HepG2 (cell line): ENCODE data around the gene AKAP3. TPM values are rescaled to one million over a fixed set of nuclear protein-coding genes. Genes with fewer than 3 reads are reported as not detected.

ENCODE experiments used
- DR1 ChIP-seq: sonication (generic); formaldehyde crosslinking; IDR thresholded peaks from 2 replicates; pipeline ENCODE4 v1.8.0; 2021; ENCODE audit warnings: mild to moderate bottlenecking, missing genetic modification reagents, inconsistent platforms
- GTF2F1 ChIP-seq: fragments of 150-350 bp; IDR thresholded peaks from 2 replicates; pipeline ENCODE4 v1.6.1; 2014; ENCODE audit warnings: low read length
- JARID2 ChIP-seq: sonication (generic); formaldehyde crosslinking; IDR thresholded peaks from 2 replicates; pipeline ENCODE4 v1.8.1; 2023; ENCODE audit warnings: missing genetic modification reagents, inconsistent platforms; ENCODE audit not compliant: insufficient replicate concordance
- MED1 ChIP-seq: sonication (generic); formaldehyde crosslinking; IDR thresholded peaks from 2 replicates; pipeline ENCODE4 v1.4.0; 2020; ENCODE audit warnings: missing genetic modification reagents
- MNT ChIP-seq: fragments of 450-650 bp; IDR thresholded peaks from 2 replicates; pipeline ENCODE4 v1.6.1; 2016
- MTERF4 ChIP-seq: sonication (generic); formaldehyde crosslinking; IDR thresholded peaks from 2 replicates; pipeline ENCODE4 v1.8.0; 2023; ENCODE audit warnings: mild to moderate bottlenecking, missing genetic modification reagents
- NAIF1 ChIP-seq: sonication (generic); formaldehyde crosslinking; IDR thresholded peaks from 2 replicates; pipeline ENCODE4 v1.5.0; 2020; ENCODE audit warnings: mild to moderate bottlenecking, missing genetic modification reagents, borderline replicate concordance
- PLSCR1 ChIP-seq: sonication (generic); formaldehyde crosslinking; IDR thresholded peaks from 2 replicates; pipeline ENCODE4 v1.5.0; 2020; ENCODE audit warnings: missing genetic modification reagents, mild to moderate bottlenecking, borderline replicate concordance
- PRPF4 ChIP-seq: fragments of 200-400 bp; formaldehyde crosslinking; IDR thresholded peaks from 2 replicates; pipeline ENCODE4 v1.6.1; 2016; ENCODE audit warnings: low read length, low read depth; ENCODE audit not compliant: poor library complexity, severe bottlenecking
- RBFOX2 ChIP-seq: fragments of 200-400 bp; formaldehyde crosslinking; IDR thresholded peaks from 2 replicates; pipeline ENCODE4 v1.6.1; 2017; ENCODE audit warnings: low read depth, mild to moderate bottlenecking, low read length
- RFXANK ChIP-seq: IDR thresholded peaks from 2 replicates; pipeline ENCODE4 v1.6.1; 2016
- RFXAP ChIP-seq: sonication (generic); formaldehyde crosslinking; IDR thresholded peaks from 2 replicates; pipeline ENCODE4 v1.4.0; 2020; ENCODE audit warnings: missing genetic modification reagents, borderline replicate concordance
- STAT5B ChIP-seq: sonication (generic); formaldehyde crosslinking; IDR thresholded peaks from 2 replicates; pipeline ENCODE4 v1.4.0; 2020; ENCODE audit warnings: missing genetic modification reagents
- ZBTB20 ChIP-seq: sonication (generic); formaldehyde crosslinking; IDR thresholded peaks from 2 replicates; pipeline ENCODE4 v1.8.1; 2023; ENCODE audit warnings: missing genetic modification reagents, low read depth, mild to moderate bottlenecking, borderline replicate concordance
- ZC3H13 ChIP-seq: sonication (generic); formaldehyde crosslinking; IDR thresholded peaks from 2 replicates; pipeline ENCODE4 v1.8.1; 2023; ENCODE audit warnings: mild to moderate bottlenecking, missing genetic modification reagents, moderate library complexity
- ZNF101 ChIP-seq: sonication (generic); formaldehyde crosslinking; IDR thresholded peaks from 2 replicates; pipeline ENCODE4 v1.4.0; 2020; ENCODE audit warnings: mild to moderate bottlenecking, low read depth, missing genetic modification reagents, borderline replicate concordance
- ZNF205 ChIP-seq: IDR thresholded peaks from 2 replicates; pipeline ENCODE4 v1.6.1; 2018; ENCODE audit warnings: missing biosample characterization, missing genetic modification reagents
- ZNF30 ChIP-seq: sonication (generic); formaldehyde crosslinking; IDR thresholded peaks from 2 replicates; pipeline ENCODE4 v1.5.0; 2020; ENCODE audit warnings: mild to moderate bottlenecking, missing genetic modification reagents
- ZNF788 ChIP-seq: sonication (generic); formaldehyde crosslinking; IDR thresholded peaks from 2 replicates; pipeline ENCODE4 v1.5.0; 2020; ENCODE audit warnings: mild to moderate bottlenecking, missing genetic modification reagents, borderline replicate concordance
- ZNF883 ChIP-seq: sonication (generic); formaldehyde crosslinking; IDR thresholded peaks from 2 replicates; pipeline ENCODE4 v1.5.1; 2020; ENCODE audit warnings: mild to moderate bottlenecking, missing genetic modification reagents; ENCODE audit errors: not compliant biosample characterization
- ZSCAN31 ChIP-seq: sonication (generic); formaldehyde crosslinking; IDR thresholded peaks from 2 replicates; pipeline ENCODE4 v1.5.0; 2020; ENCODE audit warnings: low read depth, mild to moderate bottlenecking, missing genetic modification reagents
- polyA plus RNA-seq, 8 experiments: library from polyadenylated mRNA; depleted of rRNA in 3 of 8; stranded (reverse) in 7 of 8; unstranded in 1 of 8; fragments of >200 nt; fragmentation: Illumina TruSeq in 4 of 8; extraction: Trizol in 4 of 8; gene quantifications; 2 replicates each; pipeline versions ENCODE4 v1.2.1 to v1.2.3, GENCODE V29; 2011 to 2016; ENCODE audit warnings: low read depth in 4 of 8, missing spikeins in 1 of 8, mixed read lengths in 1 of 8; ENCODE audit not compliant: insufficient read depth in 1 of 8
- total RNA-seq, 5 experiments: library from RNA; depleted of rRNA; stranded (reverse); fragments of >200 nt; fragmentation: Illumina TruSeq; extraction: Trizol; gene quantifications; 2 replicates each; pipeline ENCODE4 v1.2.3, GENCODE V29; 2016; ENCODE audit warnings: low read depth in 1 of 5

AKAP3 gene
- total and polyA plus RNA-seq, 2 of the 13 experiments (the other 11 are each of a cell fraction or from before 2014, with no cell fraction given), result 0.22 to 0.49 TPM

GRCh38 chr12:4648501-4649357 lies at the start of gene AKAP3, which contains the start of gene NDUFA9 (continued):
- TF ChIP-seq PLSCR1 (CRISPR knock-in tag) (no peak), DR1 (CRISPR knock-in tag) (0 out of 2 replicates have a peak, but pooled peaks have one; percentile 34), MTERF4 (CRISPR knock-in tag) (no peak), MED1 (CRISPR knock-in tag) (peak; percentile 59), ZNF101 (CRISPR knock-in tag) (no peak), ZSCAN31 (no peak), ZBTB20 (CRISPR knock-in tag) (no peak; the same call in 1 of the 2 replicates), STAT5B (CRISPR knock-in tag) (no peak), ZNF30 (no peak), NAIF1 (CRISPR knock-in tag) (no peak), JARID2 (CRISPR knock-in tag) (no peak), RFXAP (CRISPR knock-in tag) (no peak), PRPF4 (no peak), MNT (no peak), RFXANK (CRISPR knock-in tag) (no peak), RBFOX2 (no peak), ZNF205 (no peak), ZNF883 (no peak), ZNF788 (CRISPR knock-in tag) (peak; percentile 65; the same call in 1 of the 2 replicates), GTF2F1 (no peak), ZC3H13 (CRISPR knock-in tag) (no peak)
